ENCODE data around the gene KRT12.

The KRT12 gene

GRCh38 chr17:40812639-40813038 lies 54.4 kb downstream of the KRT12 start:
- no peak for DNase-seq

All from NCI-H1105 treated with DMSO at 0.1 percent for 48 hours (cell line).